Right lobe of liver (tissue), 4 donors: ENCODE results near the gene SEPTIN8.

Experiments
- POLR2A ChIP-seq: fragments of 450-650 bp; IDR thresholded peaks from one replicate; pipeline ENCODE4 v1.6.1; 2017; ENCODE audit warnings: antibody characterized with exemption, mild to moderate bottlenecking
- TF ChIP-seq, protein P1 (sequence below), 4 donors: fragments of 200-600 bp in 3 of 4; fragments of 450-650 bp in 1 of 4; IDR thresholded peaks; one replicate each; pipeline versions ENCODE4 v1.5.1 to v1.8.0; 2016 to 2022; ENCODE audit warnings: antibody characterized with exemption in 4 of 4, mild to moderate bottlenecking in 2 of 4
- donor health status: DM: no; HTN: no; CAD: no.
- donor health status: DM: no; HTN: no; CAD: no.
- donor health status: DM: no; HTN: yes; CAD: no.

DNA sequence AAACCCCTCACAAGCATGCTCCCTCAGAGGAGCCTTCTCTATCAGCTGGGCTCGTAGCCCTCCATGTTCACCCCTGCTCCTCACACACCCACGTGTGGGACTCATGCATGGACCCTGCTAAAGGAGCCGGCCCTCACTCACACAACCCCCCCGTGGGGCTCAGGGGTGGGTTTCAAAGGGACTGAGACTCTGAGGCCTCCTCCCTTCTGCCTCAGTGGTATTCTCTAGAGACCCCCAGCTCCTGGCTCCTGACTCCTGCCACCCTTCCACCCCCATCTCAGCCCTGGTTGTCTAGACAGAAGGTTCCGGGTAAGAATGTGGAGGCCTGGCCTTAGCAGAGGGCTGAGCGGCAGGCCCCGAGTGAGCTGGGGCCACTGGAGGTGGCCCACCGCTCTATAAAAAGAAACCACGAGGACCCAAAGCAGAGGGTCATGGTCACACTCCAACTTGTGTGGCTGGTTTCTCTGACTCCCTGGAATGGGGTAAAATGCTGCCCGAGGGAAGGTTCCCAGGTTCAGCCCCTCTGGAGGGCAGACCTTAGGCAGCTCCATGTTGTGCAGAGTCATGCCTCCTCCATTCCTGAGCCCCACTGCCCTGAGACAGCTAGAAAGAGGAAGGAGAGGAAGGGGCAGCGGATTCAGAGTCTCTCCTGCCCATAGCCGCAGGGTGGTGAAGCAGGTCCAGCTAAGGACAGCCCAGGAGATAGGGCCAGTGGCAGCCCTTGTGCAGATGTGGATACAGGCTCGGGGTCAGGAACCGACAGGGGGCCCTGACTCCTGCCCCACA, 10.8 kb downstream of the SEPTIN8 start:
- TF ChIP-seq, protein P1, sequence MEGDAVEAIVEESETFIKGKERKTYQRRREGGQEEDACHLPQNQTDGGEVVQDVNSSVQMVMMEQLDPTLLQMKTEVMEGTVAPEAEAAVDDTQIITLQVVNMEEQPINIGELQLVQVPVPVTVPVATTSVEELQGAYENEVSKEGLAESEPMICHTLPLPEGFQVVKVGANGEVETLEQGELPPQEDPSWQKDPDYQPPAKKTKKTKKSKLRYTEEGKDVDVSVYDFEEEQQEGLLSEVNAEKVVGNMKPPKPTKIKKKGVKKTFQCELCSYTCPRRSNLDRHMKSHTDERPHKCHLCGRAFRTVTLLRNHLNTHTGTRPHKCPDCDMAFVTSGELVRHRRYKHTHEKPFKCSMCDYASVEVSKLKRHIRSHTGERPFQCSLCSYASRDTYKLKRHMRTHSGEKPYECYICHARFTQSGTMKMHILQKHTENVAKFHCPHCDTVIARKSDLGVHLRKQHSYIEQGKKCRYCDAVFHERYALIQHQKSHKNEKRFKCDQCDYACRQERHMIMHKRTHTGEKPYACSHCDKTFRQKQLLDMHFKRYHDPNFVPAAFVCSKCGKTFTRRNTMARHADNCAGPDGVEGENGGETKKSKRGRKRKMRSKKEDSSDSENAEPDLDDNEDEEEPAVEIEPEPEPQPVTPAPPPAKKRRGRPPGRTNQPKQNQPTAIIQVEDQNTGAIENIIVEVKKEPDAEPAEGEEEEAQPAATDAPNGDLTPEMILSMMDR (IDR thresholded peaks at IDR 0.05), result no peak
- no peak for TF ChIP-seq POLR2A
